SK-N-SH treated with all-trans-retinoic acid at 6 μM for 48 hours (cell line): ENCODE data around the gene SMOC2.

Experiments used
- OSR1 ChIP-seq: fragments of 250-450 bp; sonication (Bioruptor Pico); IDR thresholded peaks from 2 replicates; pipeline ENCODE4 v1.8.0; 2022; ENCODE audit warnings: moderate library complexity, mild to moderate bottlenecking, inconsistent platforms
- RARB ChIP-seq: fragments of 250-450 bp; sonication (Bioruptor Pico); IDR thresholded peaks from 2 replicates; pipeline ENCODE4 v1.8.0; 2021; ENCODE audit warnings: mild to moderate bottlenecking, moderate library complexity
- ZFP30 ChIP-seq: fragments of 450-650 bp; formaldehyde crosslinking; IDR thresholded peaks from 2 replicates; pipeline ENCODE4 v1.5.0; 2022; ENCODE audit warnings: mild to moderate bottlenecking, moderate library complexity
- TF ChIP-seq, protein P1 (sequence below): fragments of 250-450 bp; sonication (Bioruptor Pico); IDR thresholded peaks from 2 replicates; pipeline ENCODE4 v1.8.0; 2021; ENCODE audit warnings: low read depth, mild to moderate bottlenecking, moderate library complexity, borderline replicate concordance

- TF ChIP-seq ZFP30 (CRISPR knock-in tag), result no peak
- TF ChIP-seq, protein P1, sequence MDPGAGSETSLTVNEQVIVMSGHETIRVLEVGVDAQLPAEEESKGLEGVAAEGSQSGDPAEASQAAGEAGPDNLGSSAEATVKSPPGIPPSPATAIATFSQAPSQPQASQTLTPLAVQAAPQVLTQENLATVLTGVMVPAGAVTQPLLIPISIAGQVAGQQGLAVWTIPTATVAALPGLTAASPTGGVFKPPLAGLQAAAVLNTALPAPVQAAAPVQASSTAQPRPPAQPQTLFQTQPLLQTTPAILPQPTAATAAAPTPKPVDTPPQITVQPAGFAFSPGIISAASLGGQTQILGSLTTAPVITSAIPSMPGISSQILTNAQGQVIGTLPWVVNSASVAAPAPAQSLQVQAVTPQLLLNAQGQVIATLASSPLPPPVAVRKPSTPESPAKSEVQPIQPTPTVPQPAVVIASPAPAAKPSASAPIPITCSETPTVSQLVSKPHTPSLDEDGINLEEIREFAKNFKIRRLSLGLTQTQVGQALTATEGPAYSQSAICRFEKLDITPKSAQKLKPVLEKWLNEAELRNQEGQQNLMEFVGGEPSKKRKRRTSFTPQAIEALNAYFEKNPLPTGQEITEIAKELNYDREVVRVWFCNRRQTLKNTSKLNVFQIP (CRISPR knock-in tag), result no peak
- TF ChIP-seq OSR1 (CRISPR knock-in tag), result no peak
- no peak for TF ChIP-seq RARB
Measured at GRCh38 chr6:168413856-168414255, 27.1 kb upstream of the SMOC2 start.
